ENCODE data around the gene NCOR2.

DNA sequence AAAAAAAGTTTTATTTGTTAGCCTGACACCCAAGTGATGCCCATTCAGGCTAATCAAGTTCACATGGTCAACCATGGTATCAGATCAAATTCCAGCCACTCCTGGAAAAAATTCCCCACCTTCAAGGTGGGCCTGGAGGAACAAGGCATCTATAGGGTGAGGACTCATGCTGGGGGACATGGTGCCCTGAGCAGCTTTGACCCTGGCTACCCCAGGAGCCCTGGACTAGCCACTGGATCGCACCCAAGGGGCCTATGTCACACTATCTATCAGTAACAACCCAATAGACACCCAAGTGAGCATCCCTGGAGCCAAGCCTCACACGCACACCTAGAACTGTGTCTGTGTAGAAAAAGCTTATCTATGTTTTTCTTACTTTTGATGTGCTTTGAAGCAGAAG is 4.1 kb upstream of the NCOR2 start:
- TF ChIP-seq, protein P1, sequence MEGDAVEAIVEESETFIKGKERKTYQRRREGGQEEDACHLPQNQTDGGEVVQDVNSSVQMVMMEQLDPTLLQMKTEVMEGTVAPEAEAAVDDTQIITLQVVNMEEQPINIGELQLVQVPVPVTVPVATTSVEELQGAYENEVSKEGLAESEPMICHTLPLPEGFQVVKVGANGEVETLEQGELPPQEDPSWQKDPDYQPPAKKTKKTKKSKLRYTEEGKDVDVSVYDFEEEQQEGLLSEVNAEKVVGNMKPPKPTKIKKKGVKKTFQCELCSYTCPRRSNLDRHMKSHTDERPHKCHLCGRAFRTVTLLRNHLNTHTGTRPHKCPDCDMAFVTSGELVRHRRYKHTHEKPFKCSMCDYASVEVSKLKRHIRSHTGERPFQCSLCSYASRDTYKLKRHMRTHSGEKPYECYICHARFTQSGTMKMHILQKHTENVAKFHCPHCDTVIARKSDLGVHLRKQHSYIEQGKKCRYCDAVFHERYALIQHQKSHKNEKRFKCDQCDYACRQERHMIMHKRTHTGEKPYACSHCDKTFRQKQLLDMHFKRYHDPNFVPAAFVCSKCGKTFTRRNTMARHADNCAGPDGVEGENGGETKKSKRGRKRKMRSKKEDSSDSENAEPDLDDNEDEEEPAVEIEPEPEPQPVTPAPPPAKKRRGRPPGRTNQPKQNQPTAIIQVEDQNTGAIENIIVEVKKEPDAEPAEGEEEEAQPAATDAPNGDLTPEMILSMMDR (IDR thresholded peaks at IDR 0.05), result no peak
- no peak for TF ChIP-seq POLR2A (IDR thresholded peaks at IDR 0.05)
